Measurements from ENCODE around the gene UBIAD1.

UBIAD1 gene

GRCh38 chr1:11320153-11320936 is 47.3 kb downstream of the UBIAD1 start:
- Histone ChIP-seq H3K9ac (ENCODE audit: low read depth, low read length) (no peak overlapping the region), H3K27me3 (ENCODE audit: control insufficient read depth, insufficient read depth, low read length) (no peaks in the 10 kb centered on the region), H3K36me3 (ENCODE audit: control insufficient read depth, insufficient read depth, low read length) (no peaks in the 10 kb centered on the region), H3K4me1 (ENCODE audit: control insufficient read depth, insufficient read depth, low read length) (no peaks in the 10 kb centered on the region), H3K9me3 (ENCODE audit: control insufficient read depth, insufficient read depth, low read length) (no peaks in the 10 kb centered on the region), H3K4me3 (ENCODE audit: low read depth, low read length) (no peak overlapping the region)

- Histone ChIP-seq H3K9ac (ENCODE audit: low read depth, low read length) (no peak overlapping the region), H3K27me3 (ENCODE audit: control insufficient read depth, insufficient read depth, low read length) (no peaks in the 10 kb centered on the region), H3K9me3 (ENCODE audit: control insufficient read depth, insufficient read depth, low read length) (no peaks in the 10 kb centered on the region), H3K4me1 (ENCODE audit: control insufficient read depth, insufficient read depth, low read length) (no peaks in the 10 kb centered on the region), H3K36me3 (ENCODE audit: control insufficient read depth, insufficient read depth, low read length) (no peaks in the 10 kb centered on the region), H3K4me3 (ENCODE audit: low read depth, low read length) (no peak overlapping the region)
Observed at GRCh38 chr1:11321656-11322491, 48.9 kb downstream of the UBIAD1 start.

- Histone ChIP-seq H3K4me3 (ENCODE audit: low read depth, low read length) (no peak overlapping the region), H3K36me3 (ENCODE audit: control insufficient read depth, insufficient read depth, low read length) (no peaks in the 10 kb centered on the region), H3K27me3 (ENCODE audit: control insufficient read depth, insufficient read depth, low read length) (no peaks in the 10 kb centered on the region), H3K9me3 (ENCODE audit: control insufficient read depth, insufficient read depth, low read length) (no peaks in the 10 kb centered on the region), H3K9ac (ENCODE audit: low read depth, low read length) (no peak overlapping the region), H3K4me1 (ENCODE audit: control insufficient read depth, insufficient read depth, low read length) (no peaks in the 10 kb centered on the region)
Observed at GRCh38 chr1:11324567-11325165, 51.7 kb downstream of the UBIAD1 start.

- no peaks in the 10 kb centered on the region for H3K4me1 ChIP-seq (ENCODE audit: control insufficient read depth, insufficient read depth, low read length)
- no peaks in the 10 kb centered on the region for H3K9me3 ChIP-seq (ENCODE audit: control insufficient read depth, insufficient read depth, low read length)
- no peaks in the 10 kb centered on the region for H3K27me3 ChIP-seq (ENCODE audit: control insufficient read depth, insufficient read depth, low read length)
- H3K9ac ChIP-seq (ENCODE audit: low read depth, low read length): no peak overlapping the region
- no peak overlapping the region for H3K4me3 ChIP-seq (ENCODE audit: low read depth, low read length)
- no peaks in the 10 kb centered on the region for H3K36me3 ChIP-seq (ENCODE audit: control insufficient read depth, insufficient read depth, low read length)
Observed at GRCh38 chr1:11326070-11326469, 53.1 kb downstream of the UBIAD1 start.

GRCh38 chr1:11328444-11328843 is 55.4 kb downstream of the UBIAD1 start:
- Histone ChIP-seq H3K36me3 (ENCODE audit: control insufficient read depth, insufficient read depth, low read length) (no peaks in the 10 kb centered on the region), H3K27me3 (ENCODE audit: control insufficient read depth, insufficient read depth, low read length) (no peaks in the 10 kb centered on the region), H3K4me1 (ENCODE audit: control insufficient read depth, insufficient read depth, low read length) (no peaks in the 10 kb centered on the region), H3K4me3 (ENCODE audit: low read depth, low read length) (no peak overlapping the region), H3K9ac (ENCODE audit: low read depth, low read length) (no peak overlapping the region), H3K9me3 (ENCODE audit: control insufficient read depth, insufficient read depth, low read length) (no peaks in the 10 kb centered on the region)

- Histone ChIP-seq H3K36me3 (ENCODE audit: control insufficient read depth, insufficient read depth, low read length) (no peaks in the 10 kb centered on the region), H3K27me3 (ENCODE audit: control insufficient read depth, insufficient read depth, low read length) (no peaks in the 10 kb centered on the region), H3K9me3 (ENCODE audit: control insufficient read depth, insufficient read depth, low read length) (no peaks in the 10 kb centered on the region), H3K4me1 (ENCODE audit: control insufficient read depth, insufficient read depth, low read length) (no peaks in the 10 kb centered on the region), H3K9ac (ENCODE audit: low read depth, low read length) (no peak overlapping the region), H3K4me3 (ENCODE audit: low read depth, low read length) (no peak overlapping the region)
Observed at GRCh38 chr1:11330411-11330810, 57.4 kb downstream of the UBIAD1 start.

- Histone ChIP-seq H3K4me3 (ENCODE audit: low read depth, low read length) (no peak overlapping the region), H3K4me1 (ENCODE audit: control insufficient read depth, insufficient read depth, low read length) (no peaks in the 10 kb centered on the region), H3K9ac (ENCODE audit: low read depth, low read length) (no peak overlapping the region), H3K9me3 (ENCODE audit: control insufficient read depth, insufficient read depth, low read length) (no peaks in the 10 kb centered on the region), H3K27me3 (ENCODE audit: control insufficient read depth, insufficient read depth, low read length) (no peaks in the 10 kb centered on the region), H3K36me3 (ENCODE audit: control insufficient read depth, insufficient read depth, low read length) (no peaks in the 10 kb centered on the region)
Observed at GRCh38 chr1:11331036-11331944, 58.3 kb downstream of the UBIAD1 start.

GRCh38 chr1:11331945-11332546 is 59.0 kb downstream of the UBIAD1 start:
- Histone ChIP-seq H3K36me3 (ENCODE audit: control insufficient read depth, insufficient read depth, low read length) (no peaks in the 10 kb centered on the region), H3K27me3 (ENCODE audit: control insufficient read depth, insufficient read depth, low read length) (no peaks in the 10 kb centered on the region), H3K4me1 (ENCODE audit: control insufficient read depth, insufficient read depth, low read length) (no peaks in the 10 kb centered on the region), H3K9ac (ENCODE audit: low read depth, low read length) (no peak overlapping the region), H3K4me3 (ENCODE audit: low read depth, low read length) (no peak overlapping the region), H3K9me3 (ENCODE audit: control insufficient read depth, insufficient read depth, low read length) (no peaks in the 10 kb centered on the region)

GRCh38 chr1:11333631-11334030 is 60.6 kb downstream of the UBIAD1 start:
- Histone ChIP-seq H3K4me1 (ENCODE audit: control insufficient read depth, insufficient read depth, low read length) (peaks cover 4% of the 10 kb centered on the region), H3K27me3 (ENCODE audit: control insufficient read depth, insufficient read depth, low read length) (no peaks in the 10 kb centered on the region), H3K9me3 (ENCODE audit: control insufficient read depth, insufficient read depth, low read length) (no peaks in the 10 kb centered on the region), H3K9ac (ENCODE audit: low read depth, low read length) (no peak overlapping the region), H3K36me3 (ENCODE audit: control insufficient read depth, insufficient read depth, low read length) (no peaks in the 10 kb centered on the region), H3K4me3 (ENCODE audit: low read depth, low read length) (no peak overlapping the region)

GRCh38 chr1:11334261-11334804 is 61.3 kb downstream of the UBIAD1 start:
- Histone ChIP-seq H3K36me3 (ENCODE audit: control insufficient read depth, insufficient read depth, low read length) (no peaks in the 10 kb centered on the region), H3K4me1 (ENCODE audit: control insufficient read depth, insufficient read depth, low read length) (peaks cover 6% of the 10 kb centered on the region), H3K9ac (ENCODE audit: low read depth, low read length) (no peak overlapping the region), H3K27me3 (ENCODE audit: control insufficient read depth, insufficient read depth, low read length) (no peaks in the 10 kb centered on the region), H3K9me3 (ENCODE audit: control insufficient read depth, insufficient read depth, low read length) (no peaks in the 10 kb centered on the region), H3K4me3 (ENCODE audit: low read depth, low read length) (no peak overlapping the region)
